H1 (cell line): Measurements from ENCODE around the gene ATR. TPM values are rescaled to one million over a fixed set of nuclear protein-coding genes. Genes with fewer than 3 reads are reported as not detected.

Source experiments
- CTCF ChIA-PET: fragments of 300-600 bp; sonication (Branson Sonifier 250); formaldehyde crosslinking; loops from one replicate; lab custom pipeline; 2021; ENCODE audit not compliant: partially characterized antibody; lab: Charles Lee
- POLR2A ChIA-PET: fragments of 300-600 bp; sonication (Branson Sonifier 250); formaldehyde crosslinking; loops from one replicate; lab custom pipeline; 2021; ENCODE audit warnings: inconsistent platforms; ENCODE audit not compliant: partially characterized antibody; lab: Charles Lee
- DNase-seq, 2 experiments: peaks; one replicate each; pipeline versions ENCODE4 v3.0.0 to v3.0.0-alpha.2; 2010 to 2022; ENCODE audit warnings: low spot score in 2 of 2, low read depth in 1 of 2, mixed read lengths in 1 of 2
- FAIRE-seq: peaks from 2 replicates; lab custom pipeline; 2011; peaks lifted over from hg19 to GRCh38; lab: Jason Lieb, UNC
- H2AFZ ChIP-seq: 2 replicates; pipeline ENCODE4 v1.8.1; 2012; ENCODE audit warnings: low read length, inconsistent platforms
- H2AK5ac ChIP-seq: 2 replicates; pipeline ENCODE4 v1.6.1; 2013; ENCODE audit warnings: low read depth, low read length
- H2BK120ac ChIP-seq: replicated peaks from 2 replicates; pipeline ENCODE3; 2013; ENCODE audit warnings: low read depth, low read length, inconsistent platforms
- H2BK12ac ChIP-seq: 2 replicates; pipeline ENCODE4 v1.6.1; 2013; ENCODE audit warnings: low read depth, low read length
- H2BK15ac ChIP-seq: 2 replicates; pipeline ENCODE4 v1.6.1; 2013; ENCODE audit warnings: low read length
- H2BK20ac ChIP-seq: 2 replicates; pipeline ENCODE4 v1.6.1; 2013; ENCODE audit warnings: low read length
- H2BK5ac ChIP-seq: 2 replicates; pipeline ENCODE4 v1.6.1; 2013; ENCODE audit warnings: low read depth, low read length
- H3K14ac ChIP-seq: 2 replicates; pipeline ENCODE4 v1.6.1; 2013; ENCODE audit warnings: inconsistent platforms; ENCODE audit not compliant: insufficient read length
- H3K18ac ChIP-seq: 2 replicates; pipeline ENCODE4 v1.6.1; 2013; ENCODE audit warnings: low read length; ENCODE audit errors: extremely low read depth
- H3K23ac ChIP-seq: 2 replicates; pipeline ENCODE4 v1.6.1; 2013; ENCODE audit warnings: inconsistent platforms; ENCODE audit not compliant: insufficient read length
- H3K23me2 ChIP-seq: 2 replicates; pipeline ENCODE4 v1.6.1; 2013; ENCODE audit warnings: low read depth, low read length
- H3K27ac ChIP-seq: 2 replicates; pipeline ENCODE4 v1.6.1; 2011; ENCODE audit warnings: low read depth, low read length, inconsistent platforms
- H3K27me3 ChIP-seq, 4 experiments: replicated peaks in 1 of 4; 1 replicate in 1 of 4; 2 replicates in 3 of 4; pipeline versions ENCODE4 v1.6.1 to v1.8.1; 2011 to 2013; ENCODE audit warnings: low read length in 3 of 4, mild to moderate bottlenecking in 3 of 4, inconsistent platforms in 2 of 4, mixed read lengths in 2 of 4, moderate library complexity in 1 of 4; ENCODE audit not compliant: control insufficient read depth in 3 of 4, insufficient read depth in 3 of 4; ENCODE audit errors: extremely low read depth in 1 of 4
- H3K36me3 ChIP-seq, 4 experiments: 2 replicates each; pipeline versions ENCODE4 v1.6.1 to v1.8.1; 2011 to 2013; ENCODE audit warnings: mild to moderate bottlenecking in 4 of 4, low read length in 3 of 4, moderate library complexity in 2 of 4, control low read depth in 1 of 4, inconsistent platforms in 1 of 4; ENCODE audit not compliant: insufficient read depth in 4 of 4, control insufficient read depth in 2 of 4
- H3K4ac ChIP-seq: replicated peaks from 2 replicates; pipeline ENCODE3; 2013; ENCODE audit warnings: low read length, low read depth, mixed read lengths, inconsistent platforms; ENCODE audit not compliant: insufficient read length
- H3K4me1 ChIP-seq, 4 experiments: replicated peaks in 1 of 4; 1 replicate in 1 of 4; 2 replicates in 3 of 4; pipeline versions ENCODE4 v1.6.1 to v1.8.1; 2011 to 2013; ENCODE audit warnings: low read length in 3 of 4, inconsistent platforms in 2 of 4, mixed read lengths in 1 of 4; ENCODE audit not compliant: insufficient read depth in 4 of 4, control insufficient read depth in 3 of 4
- H3K4me2 ChIP-seq, 2 experiments: 2 replicates each; pipeline versions ENCODE4 v1.6.1 to v1.8.1; 2011 to 2013; ENCODE audit warnings: low read depth in 2 of 2, low read length in 2 of 2, control low read depth in 1 of 2, inconsistent platforms in 1 of 2, mild to moderate bottlenecking in 1 of 2; ENCODE audit not compliant: insufficient read depth in 1 of 2
- H3K4me3 ChIP-seq, 4 experiments: fragments of 200-600, 300-600 bp in 1 of 4; sonication (generic), shearing (Covaris generic), sonication (Bioruptor Twin) in 1 of 4; 2 replicates each; pipeline versions ENCODE4 v1.5.1 to v1.8.1; 2011 to 2016; ENCODE audit warnings: low read length in 4 of 4, low read depth in 3 of 4, control low read depth in 2 of 4, inconsistent platforms in 2 of 4, mild to moderate bottlenecking in 2 of 4, mixed read lengths in 1 of 4, moderate library complexity in 1 of 4; ENCODE audit not compliant: insufficient read depth in 2 of 4; ENCODE audit errors: extremely low read depth in 1 of 4
- H3K56ac ChIP-seq: replicated peaks from 2 replicates; pipeline ENCODE3; 2013; ENCODE audit warnings: low read depth, mild to moderate bottlenecking, mixed read lengths, low read length, inconsistent platforms; ENCODE audit not compliant: insufficient read length
- H3K79me1 ChIP-seq: 2 replicates; pipeline ENCODE4 v1.6.1; 2013; ENCODE audit warnings: low read depth, low read length, control low read depth
- H3K79me2 ChIP-seq, 2 experiments: 2 replicates each; pipeline versions ENCODE4 v1.6.1 to v1.8.1; 2012 to 2013; ENCODE audit warnings: low read length in 2 of 2, mild to moderate bottlenecking in 2 of 2, inconsistent platforms in 1 of 2; ENCODE audit not compliant: insufficient read depth in 2 of 2, control insufficient read depth in 1 of 2
- H3K9ac ChIP-seq, 4 experiments: replicated peaks in 1 of 4; 1 replicate in 1 of 4; 2 replicates in 3 of 4; pipeline versions ENCODE4 v1.6.1 to v1.8.1; 2011 to 2013; ENCODE audit warnings: low read depth in 3 of 4, low read length in 3 of 4, control low read depth in 2 of 4, mild to moderate bottlenecking in 2 of 4, moderate library complexity in 2 of 4, inconsistent platforms in 1 of 4; ENCODE audit errors: extremely low read depth in 1 of 4
- H3K9me3 ChIP-seq, 2 experiments: 2 replicates each; pipeline versions ENCODE4 v1.6.1 to v1.8.1; 2012 to 2013; ENCODE audit warnings: mild to moderate bottlenecking in 2 of 2, moderate library complexity in 2 of 2, control low read depth in 1 of 2, inconsistent platforms in 1 of 2, low read depth in 1 of 2, low read length in 1 of 2, mixed read lengths in 1 of 2; ENCODE audit not compliant: insufficient read depth in 2 of 2
- H4K20me1 ChIP-seq, 2 experiments: replicated peaks in 1 of 2; 2 replicates each; pipeline versions ENCODE3 to v1.8.1; 2011 to 2013; ENCODE audit warnings: inconsistent platforms in 2 of 2, low read length in 2 of 2, mild to moderate bottlenecking in 1 of 2; ENCODE audit not compliant: insufficient read depth in 2 of 2, control insufficient read depth in 1 of 2
- H4K5ac ChIP-seq: 2 replicates; pipeline ENCODE4 v1.6.1; 2013; ENCODE audit warnings: low read length, low read depth, mixed read lengths, inconsistent platforms; ENCODE audit not compliant: insufficient read length
- H4K8ac ChIP-seq: 2 replicates; pipeline ENCODE4 v1.8.0; 2013; ENCODE audit warnings: mild to moderate bottlenecking, moderate library complexity, low read length, inconsistent platforms; ENCODE audit not compliant: insufficient read depth; ENCODE audit errors: extremely low read depth
- H4K91ac ChIP-seq: replicated peaks from 2 replicates; pipeline ENCODE3; 2013; ENCODE audit warnings: low read length, mixed read lengths, inconsistent platforms; ENCODE audit not compliant: insufficient read length
- BRCA1 ChIP-seq: IDR thresholded peaks from 2 replicates; pipeline ENCODE4 v1.6.1; 2012; ENCODE audit warnings: low read depth, low read length, improper control_type of control experiment
- CEBPB ChIP-seq: IDR thresholded peaks from 2 replicates; pipeline ENCODE4 v1.6.1; 2012; ENCODE audit warnings: low read depth, low read length
- EP300 ChIP-seq, 2 experiments: IDR thresholded peaks; 1 replicate in 1 of 2; 2 replicates in 1 of 2; pipeline ENCODE4 v1.6.1; 2011 to 2012; ENCODE audit warnings: low read depth in 2 of 2, low read length in 2 of 2, mild to moderate bottlenecking in 2 of 2, borderline replicate concordance in 1 of 2, inconsistent platforms in 1 of 2, moderate library complexity in 1 of 2
- GABPA ChIP-seq: IDR thresholded peaks from 2 replicates; pipeline ENCODE4 v1.6.1; 2011; ENCODE audit warnings: mild to moderate bottlenecking, low read length, moderate library complexity, borderline replicate concordance; ENCODE audit not compliant: insufficient read depth
- POLR2A ChIP-seq, 2 experiments: IDR thresholded peaks; 1 replicate in 1 of 2; 2 replicates in 1 of 2; pipeline ENCODE4 v1.6.1; 2011; ENCODE audit warnings: low read depth in 2 of 2, low read length in 2 of 2, mild to moderate bottlenecking in 2 of 2; ENCODE audit errors: control extremely low read depth in 1 of 2
- RFX5 ChIP-seq: IDR thresholded peaks from 2 replicates; pipeline ENCODE4 v1.6.1; 2011; ENCODE audit warnings: low read depth, low read length, improper control_type of control experiment, borderline replicate concordance
- SAP30 ChIP-seq: fragments of 300-600 bp; sonication (generic); IDR thresholded peaks from 2 replicates; pipeline ENCODE4 v1.7.1; 2012; ENCODE audit warnings: low read length, moderate library complexity, mild to moderate bottlenecking, inconsistent platforms; ENCODE audit not compliant: insufficient read depth, insufficient replicate concordance
- SIN3A ChIP-seq, 2 experiments: IDR thresholded peaks in 1 of 2; conservative IDR thresholded peaks in 1 of 2; 2 replicates each; pipeline ENCODE4 v1.6.1; 2011 to 2012; ENCODE audit warnings: low read length in 2 of 2, improper control_type of control experiment in 1 of 2, low read depth in 1 of 2, mild to moderate bottlenecking in 1 of 2
- SIX5 ChIP-seq: IDR thresholded peaks from 2 replicates; pipeline ENCODE4 v1.6.1; 2011; ENCODE audit warnings: mild to moderate bottlenecking, low read depth, low read length
- SUZ12 ChIP-seq: fragments of 200-600 bp; sonication (generic); IDR thresholded peaks from 2 replicates; pipeline ENCODE4 v1.6.1; 2012; ENCODE audit warnings: mild to moderate bottlenecking, inconsistent platforms, low read length, moderate library complexity, mixed read lengths
- YY1 ChIP-seq: IDR thresholded peaks from 2 replicates; pipeline ENCODE4 v1.6.1; 2011; ENCODE audit warnings: low read depth, mild to moderate bottlenecking, low read length
- WGBS, 2 experiments: shearing (Covaris generic) in 1 of 2; methylation state at CpG; one replicate each; pipeline versions ENCODE4 v1.1.6 to v1.1.7; 2013 to 2015; ENCODE audit warnings: low lambda C conversion rate in 2 of 2, mixed read lengths in 2 of 2, inconsistent platforms in 1 of 2, low coverage in 1 of 2, missing lambda C conversion rate in 1 of 2; ENCODE audit not compliant: insufficient replicate concordance in 2 of 2, insufficient coverage in 1 of 2, insufficient read length in 1 of 2; ENCODE audit errors: extremely low coverage in 1 of 2, missing lambda C conversion rate in 1 of 2; 5-methylcytosine and 5-hydroxymethylcytosine counted together
- polyA plus RNA-seq, 7 experiments: library from polyadenylated mRNA; depleted of rRNA in 3 of 7; stranded (reverse) in 5 of 7; unstranded in 2 of 7; fragments of >200 nt in 5 of 7; fragments of 200-250 nt in 2 of 7; gene quantifications; 1 replicate in 5 of 7; 2 replicates in 1 of 7; 4 replicates in 1 of 7; pipeline versions ENCODE4 v1.2.1 to v1.2.3, GENCODE V29; 2011 to 2013; ENCODE audit warnings: missing spikeins in 2 of 7, mixed read lengths in 2 of 7
- total RNA-seq: library from RNA; stranded (reverse); fragmentation: NEBNext Ultra II Directional; extraction: Animal tissue kit (Norgen Biotek cat#: 25700); gene quantifications from 2 replicates; pipeline ENCODE4 v1.2.1, GENCODE V29; 2021
- TF ChIP-seq, protein P1 (sequence below): IDR thresholded peaks from 2 replicates; pipeline ENCODE4 v1.6.1; 2012; ENCODE audit warnings: inconsistent platforms

The ATR gene
- total and polyA plus RNA-seq, 2 of the 8 experiments (the other 6 are each of a cell fraction or from before 2014, with no cell fraction given) = 8.4 to 23.2 TPM

DNA sequence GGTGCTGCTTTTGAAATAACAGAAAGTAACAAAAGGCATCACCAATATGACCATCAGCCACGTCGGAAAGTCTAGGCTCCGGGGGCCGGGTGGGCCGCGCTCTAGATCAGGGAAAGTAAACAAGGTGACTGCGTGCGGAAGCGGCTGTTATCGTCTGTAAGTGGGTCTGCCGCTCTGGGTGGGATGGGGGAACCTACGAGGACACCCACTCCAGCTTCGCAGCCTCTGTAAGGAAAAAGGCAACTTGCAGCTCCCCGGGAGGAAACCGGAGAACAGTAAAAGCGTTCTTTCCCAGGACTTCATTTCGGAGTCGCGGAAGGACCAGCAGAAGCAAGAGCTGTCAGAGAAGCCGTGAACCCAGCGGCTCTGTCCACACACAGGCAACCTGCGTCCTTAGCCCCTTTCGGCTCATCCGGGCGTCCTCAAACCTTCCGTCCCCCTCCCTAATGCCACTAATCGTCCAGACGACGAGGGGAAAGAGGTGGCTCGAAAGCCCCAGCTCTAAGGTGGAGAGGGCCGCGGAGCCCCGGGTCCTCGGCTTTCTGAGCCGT is 131.2 kb downstream of the ATR start:
- H2BK120ac ChIP-seq = no peak overlapping the region
- 1% methylated on average over 35 of the region's 35 CpGs; no CpG with 5 or more reads in 1 of the 2 experiments for WGBS, 2 experiments
- H2BK5ac ChIP-seq = peak overlapping the region; percentile 93; the same call in 1 of the 2 replicates
- H3K79me2 ChIP-seq = peaks cover 0 to 47% of the 10 kb centered on the region in 2 experiments; a peak in 2 of 4 replicates
- H3K4me1 ChIP-seq = no peaks in the 10 kb centered on the region
- H3K23me2 ChIP-seq = peaks cover 2% of the 10 kb centered on the region
- H2BK20ac ChIP-seq = no peak overlapping the region
- no peak overlapping the region for H4K91ac ChIP-seq
- H3K56ac ChIP-seq = no peak overlapping the region
- ChIA-PET POLR2A (interaction anchor here (0.6 to 1.8 kb wide), 5 partner anchors 13 to 406 kb away, joined by 3 to 5 read pairs (median 4); partner anchors contain the start of gene ATR), CTCF (no interaction called here)
- peak overlapping the region; percentile 89 for H2AFZ ChIP-seq
- no peak overlapping the region for H2AK5ac ChIP-seq
- peaks cover 2% of the 10 kb centered on the region; the same call in 1 of the 2 replicates for H3K79me1 ChIP-seq
- H4K8ac ChIP-seq = peak overlapping the region; percentile 99
- H3K18ac ChIP-seq = peak overlapping the region; percentile 89; the same call in 1 of the 2 replicates
- peak overlapping the region; percentile 88 for H3K27ac ChIP-seq
- H3K4me2 ChIP-seq = peak overlapping the region; percentile 65 to 70
- H4K5ac ChIP-seq = peak overlapping the region; percentile 58
- H3K4me3 ChIP-seq = peak overlapping the region; percentile 97 to 100 (median 98)
- no peaks in the 10 kb centered on the region for H3K36me3 ChIP-seq
- no peaks in the 10 kb centered on the region for H3K27me3 ChIP-seq
- DNase-seq = no peak
- H3K4ac ChIP-seq = no peak overlapping the region
- H2BK15ac ChIP-seq = no peak overlapping the region
- FAIRE-seq = no peak
- H2BK12ac ChIP-seq = 0 out of 2 replicates have a peak overlapping the region, but pooled peaks have one; percentile 50
- H3K14ac ChIP-seq = no peak overlapping the region
- no peaks in the 10 kb centered on the region for H4K20me1 ChIP-seq
- H3K9me3 ChIP-seq = 0 out of 4 replicates have a peak, but pooled peaks cover 0 to 2% of the 10 kb centered on the region in 2 experiments
- no peak overlapping the region for H3K23ac ChIP-seq
- H3K9ac ChIP-seq = peak overlapping the region; percentile 83 to 99 (median 87)
- no peak for TF ChIP-seq YY1
- TF ChIP-seq SIX5 = no peak
- TF ChIP-seq, protein P1, sequence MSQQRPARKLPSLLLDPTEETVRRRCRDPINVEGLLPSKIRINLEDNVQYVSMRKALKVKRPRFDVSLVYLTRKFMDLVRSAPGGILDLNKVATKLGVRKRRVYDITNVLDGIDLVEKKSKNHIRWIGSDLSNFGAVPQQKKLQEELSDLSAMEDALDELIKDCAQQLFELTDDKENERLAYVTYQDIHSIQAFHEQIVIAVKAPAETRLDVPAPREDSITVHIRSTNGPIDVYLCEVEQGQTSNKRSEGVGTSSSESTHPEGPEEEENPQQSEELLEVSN = no peak
- no peak for TF ChIP-seq EP300 (IDR thresholded peaks at IDR 0.05; ENCODE audit: borderline replicate concordance in 1 of 2, low read depth in 2 of 2, low read length in 2 of 2)
- no peak for TF ChIP-seq SUZ12
- no peak for TF ChIP-seq GABPA
- TF ChIP-seq SAP30 = peak; percentile 97
- no peak for TF ChIP-seq BRCA1
- no peak for TF ChIP-seq RFX5
- no peak for TF ChIP-seq POLR2A (IDR thresholded peaks at IDR 0.05; ENCODE audit: control extremely low read depth in 1 of 2, low read depth in 2 of 2, low read length in 2 of 2)
- TF ChIP-seq CEBPB = no peak
- peak in 1 of 2 experiments; percentile 47; a peak in 1 of 4 replicates for TF ChIP-seq SIN3A (conservative IDR thresholded peaks at IDR 0.05 in 1 of 2, IDR thresholded peaks at IDR 0.05 in 1 of 2; ENCODE audit: low read depth in 1 of 2, low read length in 2 of 2)
